Measurements from ENCODE around the gene ARL5A. TPM values are rescaled to one million over a fixed set of nuclear protein-coding genes. Genes with fewer than 3 reads are reported as not detected.

The ARL5A gene
- total RNA-seq, 1 donor from 2014 or later = 42.2 TPM

DNA sequence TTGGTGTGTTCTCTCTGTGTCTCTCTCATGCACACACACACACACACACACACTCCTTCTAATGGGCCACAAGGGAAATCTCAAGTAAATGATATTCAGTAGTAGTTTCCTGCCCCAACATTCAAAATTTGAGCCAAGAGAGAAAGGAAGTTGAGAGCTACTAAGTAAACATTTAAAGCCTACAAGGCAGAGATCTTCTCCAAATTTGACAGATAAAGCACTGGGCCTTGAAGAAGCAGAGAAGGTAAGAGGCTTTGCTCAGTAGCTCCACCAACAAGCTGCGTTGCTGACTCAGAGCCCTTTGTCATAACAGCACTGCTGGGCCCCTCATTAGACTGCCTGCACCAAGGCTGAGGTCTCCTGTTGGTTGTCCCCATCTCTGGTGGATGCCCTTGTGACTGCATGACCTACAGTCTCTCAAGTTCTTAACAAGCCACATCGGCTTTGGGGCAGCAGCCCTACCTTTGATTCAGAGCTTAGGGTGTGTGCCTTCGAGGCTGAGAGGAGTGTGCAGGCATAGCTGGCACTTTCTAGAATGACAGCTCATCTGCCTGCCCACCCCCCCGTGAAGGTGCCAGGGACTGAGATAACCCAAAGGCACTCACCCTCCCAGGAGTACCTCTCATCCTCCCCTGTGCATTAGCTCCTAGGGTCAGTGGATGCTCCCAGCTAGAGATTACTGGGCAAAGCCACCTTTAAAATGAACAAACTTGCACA, 61.6 kb downstream of the ARL5A start:
- H3K27ac Mint-ChIP-seq (ENCODE audit: unreplicated experiment) = no peak overlapping the region
- peaks cover 7% of the 10 kb centered on the region for H3K27me3 Mint-ChIP-seq (ENCODE audit: unreplicated experiment)

DNA sequence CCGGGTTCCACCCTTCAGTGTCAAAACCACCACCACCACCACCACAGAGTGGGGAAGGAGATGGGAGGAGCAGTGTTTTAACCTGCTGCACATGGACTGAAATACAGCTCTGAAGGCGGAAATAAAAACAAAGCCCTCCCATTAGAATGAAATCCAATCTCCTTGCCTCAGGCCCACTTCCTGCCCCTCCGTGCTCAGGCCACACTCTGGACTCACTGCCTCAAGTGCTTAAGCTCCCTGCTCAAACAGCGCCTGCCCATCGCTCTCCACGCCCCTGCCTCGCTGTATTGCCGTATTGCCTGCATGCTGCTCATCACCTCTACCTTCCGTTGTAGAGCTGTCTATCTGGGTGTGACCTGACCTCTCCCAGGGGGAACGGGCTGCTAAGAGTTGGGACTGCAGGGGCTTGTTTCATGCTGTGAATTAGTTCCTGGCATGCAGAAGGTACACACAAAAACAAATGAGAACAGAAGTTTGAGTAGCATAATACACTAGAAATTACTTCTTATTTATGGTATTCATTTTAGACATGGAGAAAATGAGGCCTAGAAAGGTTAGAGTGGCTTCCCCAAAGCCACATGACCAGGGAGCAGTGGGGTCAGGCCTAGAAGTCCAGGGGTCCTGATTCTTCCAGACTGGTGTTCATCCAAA, 62.3 kb downstream of the ARL5A start:
- Mint-ChIP-seq H3K9me3 (ENCODE audit: unreplicated experiment) (no peaks in the 10 kb centered on the region), H3K4me1 (ENCODE audit: unreplicated experiment) (peaks cover 19% of the 10 kb centered on the region), H3K27me3 (ENCODE audit: unreplicated experiment) (peaks cover 7% of the 10 kb centered on the region), H3K36me3 (ENCODE audit: low read depth, unreplicated experiment) (no peaks in the 10 kb centered on the region), H3K4me3 (ENCODE audit: unreplicated experiment) (no peak overlapping the region), H3K27ac (ENCODE audit: unreplicated experiment) (peak overlapping the region; percentile 26)
- DNase-seq (ENCODE audit: low spot score) = peak; percentile 14
- no peak for TF ChIP-seq CTCF (IDR thresholded peaks at IDR 0.05; ENCODE audit: unreplicated experiment)

More for the DNA sequence above, 61.6 kb downstream of the ARL5A start:
- DNase-seq (ENCODE audit: low spot score) = no peak
- H3K4me1 Mint-ChIP-seq (ENCODE audit: unreplicated experiment) = peaks cover 19% of the 10 kb centered on the region
- H3K36me3 Mint-ChIP-seq (ENCODE audit: low read depth, unreplicated experiment) = no peaks in the 10 kb centered on the region
- H3K9me3 Mint-ChIP-seq (ENCODE audit: unreplicated experiment) = no peaks in the 10 kb centered on the region
- no peak for TF ChIP-seq CTCF (IDR thresholded peaks at IDR 0.05; ENCODE audit: unreplicated experiment)
- no peak overlapping the region for H3K4me3 Mint-ChIP-seq (ENCODE audit: unreplicated experiment)

- H3K36me3 Mint-ChIP-seq (ENCODE audit: low read depth, unreplicated experiment) = no peaks in the 10 kb centered on the region
- no peak overlapping the region for H3K4me3 Mint-ChIP-seq (ENCODE audit: unreplicated experiment)
- TF ChIP-seq CTCF (IDR thresholded peaks at IDR 0.05; ENCODE audit: unreplicated experiment) = no peak
- H3K9me3 Mint-ChIP-seq (ENCODE audit: unreplicated experiment) = no peaks in the 10 kb centered on the region
- peaks cover 7% of the 10 kb centered on the region for H3K27me3 Mint-ChIP-seq (ENCODE audit: unreplicated experiment)
- no peak overlapping the region for H3K27ac Mint-ChIP-seq (ENCODE audit: unreplicated experiment)
- DNase-seq (ENCODE audit: low spot score) = no peak
- peaks cover 19% of the 10 kb centered on the region for H3K4me1 Mint-ChIP-seq (ENCODE audit: unreplicated experiment)
Observed at GRCh38 chr2:151762694-151763093, 65.5 kb downstream of the ARL5A start.

GRCh38 chr2:151761687-151762086, 66.5 kb downstream of the ARL5A start:
- DNase-seq (ENCODE audit: low spot score) = no peak
- H3K27me3 Mint-ChIP-seq (ENCODE audit: unreplicated experiment) = peaks cover 5% of the 10 kb centered on the region
- no peak overlapping the region for H3K27ac Mint-ChIP-seq (ENCODE audit: unreplicated experiment)
- H3K4me3 Mint-ChIP-seq (ENCODE audit: unreplicated experiment) = no peak overlapping the region
- H3K36me3 Mint-ChIP-seq (ENCODE audit: low read depth, unreplicated experiment) = no peaks in the 10 kb centered on the region
- peaks cover 16% of the 10 kb centered on the region for H3K4me1 Mint-ChIP-seq (ENCODE audit: unreplicated experiment)
- no peak for TF ChIP-seq CTCF (IDR thresholded peaks at IDR 0.05; ENCODE audit: unreplicated experiment)
- H3K9me3 Mint-ChIP-seq (ENCODE audit: unreplicated experiment) = no peaks in the 10 kb centered on the region

- TF ChIP-seq CTCF (IDR thresholded peaks at IDR 0.05; ENCODE audit: unreplicated experiment) = no peak
- peaks cover 11% of the 10 kb centered on the region for H3K4me1 Mint-ChIP-seq (ENCODE audit: unreplicated experiment)
- DNase-seq (ENCODE audit: low spot score) = no peak
- H3K9me3 Mint-ChIP-seq (ENCODE audit: unreplicated experiment) = no peaks in the 10 kb centered on the region
- no peak overlapping the region for H3K4me3 Mint-ChIP-seq (ENCODE audit: unreplicated experiment)
- H3K27me3 Mint-ChIP-seq (ENCODE audit: unreplicated experiment) = peaks cover 5% of the 10 kb centered on the region
- peak overlapping the region; percentile 28 for H3K27ac Mint-ChIP-seq (ENCODE audit: unreplicated experiment)
- H3K36me3 Mint-ChIP-seq (ENCODE audit: low read depth, unreplicated experiment) = no peaks in the 10 kb centered on the region
Observed at GRCh38 chr2:151761193-151761592, 67.0 kb downstream of the ARL5A start.
